Uterus (tissue), 4 donors: Measurements from ENCODE around the gene GBE1. TPM values are rescaled to one million over a fixed set of nuclear protein-coding genes. Genes with fewer than 3 reads are reported as not detected.

Source experiments
- DNase-seq, 2 donors: peaks; one replicate each; pipeline ENCODE4 v3.0.0-alpha.2; 2019 to 2020
- H3K27ac ChIP-seq, 2 donors: fragments of 200-600 bp; sonication (generic); 1 replicate in 1 of 2; 2 replicates in 1 of 2; pipeline ENCODE4 v1.5.1; 2016 to 2018
- H3K27me3 ChIP-seq, 2 donors: fragments of 200-600 bp; sonication (generic); one replicate each; pipeline ENCODE4 v1.5.1; 2018 to 2019; ENCODE audit warnings: control low read depth in 1 of 2
- H3K36me3 ChIP-seq, 2 donors: fragments of 200-600 bp; sonication (generic); one replicate each; pipeline ENCODE4 v1.5.1; 2019; ENCODE audit warnings: control low read depth in 1 of 2
- H3K4me1 ChIP-seq, 2 donors: fragments of 200-600 bp; sonication (generic); one replicate each; pipeline ENCODE4 v1.5.1; 2018 to 2019; ENCODE audit warnings: control low read depth in 1 of 2
- H3K4me3 ChIP-seq, 2 donors: fragments of 200-600 bp; sonication (generic); 1 replicate in 1 of 2; 2 replicates in 1 of 2; pipeline ENCODE4 v1.5.1; 2018 to 2019; ENCODE audit warnings: mild to moderate bottlenecking in 1 of 2
- H3K9me3 ChIP-seq, 2 donors: fragments of 200-600 bp; sonication (generic); one replicate each; pipeline ENCODE4 v1.5.1; 2019; ENCODE audit warnings: control low read depth in 1 of 2
- CTCF ChIP-seq, 4 experiments: fragments of 200-600 bp in 2 of 4; fragments of 450-650 bp in 2 of 4; sonication (generic) in 2 of 4; IDR thresholded peaks; one replicate each; pipeline ENCODE4 v1.5.1; 2016 to 2019; ENCODE audit warnings: antibody characterized with exemption in 4 of 4, mild to moderate bottlenecking in 2 of 4, moderate library complexity in 1 of 4
- POLR2A ChIP-seq, 2 donors: fragments of 450-650 bp; IDR thresholded peaks; one replicate each; pipeline ENCODE4 v1.6.1; 2016; ENCODE audit warnings: antibody characterized with exemption in 2 of 2, mild to moderate bottlenecking in 1 of 2, moderate library complexity in 1 of 2
- intact Hi-C: fragments of 100-400 bp; cut with DNase I; formaldehyde crosslinking; loops from one replicate; pipeline ENCODE4 v1.15.1; 2023; ENCODE audit warnings: low total_unique reads
- total RNA-seq, 4 donors: library from RNA; depleted of rRNA in 3 of 4; stranded (reverse); fragments of >200 nt in 3 of 4; gene quantifications; one replicate each; pipeline versions ENCODE4 v1.1.0 to v1.2.4, GENCODE V29; 2014 to 2023
- donor health status: DM: yes; HTN: yes; CAD: no.

GBE1 gene
- total RNA-seq, 4 donors from 2014 or later, result 9.2 to 33.8 (median 24.9) TPM

- Histone ChIP-seq H3K27me3 (no peaks in the 10 kb centered on the region), H3K27ac (no peak overlapping the region), H3K4me3 (no peak overlapping the region), H3K4me1 (no peaks in the 10 kb centered on the region), H3K9me3 (no peaks in the 10 kb centered on the region), H3K36me3 (no peaks in the 10 kb centered on the region)
- intact Hi-C loops, result no loop called here
- TF ChIP-seq POLR2A (IDR thresholded peaks at IDR 0.05) (no peak), CTCF (IDR thresholded peaks at IDR 0.05) (no peak)
- no peak for DNase-seq
These were observed 26.1 kb downstream of the GBE1 start for GRCh38 chr3:81735334-81735733.

DNA sequence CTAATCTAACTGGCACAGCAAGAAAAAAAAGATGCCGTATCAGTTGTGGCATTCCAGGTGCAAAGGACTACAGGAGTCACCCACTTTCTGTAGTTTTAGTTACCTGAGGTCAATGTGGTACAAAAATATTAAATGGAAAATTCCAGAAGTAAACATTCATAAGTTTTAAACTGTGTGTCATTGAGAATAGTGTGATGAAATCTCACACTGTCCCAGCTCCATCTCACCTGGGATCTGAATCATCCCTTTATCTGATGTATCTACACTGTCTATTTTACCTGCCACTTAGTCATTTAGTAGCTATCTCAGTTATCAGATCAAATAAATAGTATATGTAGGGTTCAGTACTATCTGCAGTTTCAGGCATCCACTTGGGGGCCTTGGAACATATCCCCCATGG, 26.7 kb downstream of the GBE1 start:
- intact Hi-C loops, result no loop called here
- TF ChIP-seq POLR2A (IDR thresholded peaks at IDR 0.05), result no peak
- TF ChIP-seq CTCF (IDR thresholded peaks at IDR 0.05), result no peak
- Histone ChIP-seq H3K27ac (no peak overlapping the region), H3K4me1 (no peaks in the 10 kb centered on the region), H3K36me3 (no peaks in the 10 kb centered on the region), H3K27me3 (no peaks in the 10 kb centered on the region), H3K9me3 (no peaks in the 10 kb centered on the region), H3K4me3 (no peak overlapping the region)
- DNase-seq, result no peak

GRCh38 chr3:81732642-81733041, 28.8 kb downstream of the GBE1 start:
- no peak for DNase-seq
- no peaks in the 10 kb centered on the region for H3K9me3 ChIP-seq
- H3K4me1 ChIP-seq, result no peaks in the 10 kb centered on the region
- no peaks in the 10 kb centered on the region for H3K36me3 ChIP-seq
- intact Hi-C loops, result no loop called here
- TF ChIP-seq CTCF (IDR thresholded peaks at IDR 0.05) (no peak), POLR2A (IDR thresholded peaks at IDR 0.05) (no peak)
- no peaks in the 10 kb centered on the region for H3K27me3 ChIP-seq
- no peak overlapping the region for H3K27ac ChIP-seq
- H3K4me3 ChIP-seq, result no peak overlapping the region

- H3K27me3 ChIP-seq, result no peaks in the 10 kb centered on the region
- intact Hi-C loops, result no loop called here
- TF ChIP-seq POLR2A (IDR thresholded peaks at IDR 0.05) (no peak), CTCF (IDR thresholded peaks at IDR 0.05) (no peak)
- no peak for DNase-seq
- no peaks in the 10 kb centered on the region for H3K9me3 ChIP-seq
- H3K36me3 ChIP-seq, result no peaks in the 10 kb centered on the region
- H3K27ac ChIP-seq, result no peak overlapping the region
- no peaks in the 10 kb centered on the region for H3K4me1 ChIP-seq
- H3K4me3 ChIP-seq, result no peak overlapping the region
These were observed 32.5 kb downstream of the GBE1 start for GRCh38 chr3:81728766-81729544.

DNA sequence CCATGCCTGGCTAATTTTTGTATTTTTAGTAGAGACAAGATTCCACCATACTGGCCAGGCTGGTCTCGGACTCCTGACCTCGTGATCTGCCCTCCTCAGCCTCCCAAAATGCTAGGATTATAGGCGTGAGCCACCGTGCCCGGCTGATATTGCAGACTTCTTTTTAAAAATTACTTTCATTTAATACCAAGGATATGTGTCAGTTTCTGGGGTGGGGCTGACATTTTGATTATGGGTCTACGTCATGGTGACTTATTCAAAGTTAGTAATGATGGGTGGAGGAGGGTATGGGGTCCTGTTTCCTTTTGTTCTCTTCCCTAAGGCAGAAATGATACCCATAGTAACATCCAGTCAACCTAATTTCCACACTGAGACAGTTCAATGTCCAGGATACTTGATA, 34.7 kb downstream of the GBE1 start:
- H3K4me1 ChIP-seq, result no peaks in the 10 kb centered on the region
- H3K27ac ChIP-seq, result no peak overlapping the region
- no peak overlapping the region for H3K4me3 ChIP-seq
- DNase-seq, result no peak
- no peaks in the 10 kb centered on the region for H3K36me3 ChIP-seq
- H3K9me3 ChIP-seq, result no peaks in the 10 kb centered on the region
- H3K27me3 ChIP-seq, result no peaks in the 10 kb centered on the region
- no peak for TF ChIP-seq CTCF (IDR thresholded peaks at IDR 0.05)
- TF ChIP-seq POLR2A (IDR thresholded peaks at IDR 0.05), result no peak
- intact Hi-C loops, result no loop called here
